KBM-7 (cell line): ENCODE results near the gene OVOL2.
"Not testable (repeated sequence)": the region's sequence is repeated elsewhere in the genome, so short reads cannot be mapped to it uniquely, and the experiment has no call there.

Experiments
- DNase-seq: peaks from one replicate; pipeline ENCODE4 v3.0.0-alpha.2; 2015
- in situ Hi-C: fragments of 300-500 bp; cut with MboI; formaldehyde crosslinking; loops from 2 replicates; pipeline ENCODE4 v1.14.3; 2020; ENCODE audit warnings: low sequenced_read_pairs, low pct_unique_long_range_greater_than_20kb, mixed read lengths

Gene OVOL2

DNA sequence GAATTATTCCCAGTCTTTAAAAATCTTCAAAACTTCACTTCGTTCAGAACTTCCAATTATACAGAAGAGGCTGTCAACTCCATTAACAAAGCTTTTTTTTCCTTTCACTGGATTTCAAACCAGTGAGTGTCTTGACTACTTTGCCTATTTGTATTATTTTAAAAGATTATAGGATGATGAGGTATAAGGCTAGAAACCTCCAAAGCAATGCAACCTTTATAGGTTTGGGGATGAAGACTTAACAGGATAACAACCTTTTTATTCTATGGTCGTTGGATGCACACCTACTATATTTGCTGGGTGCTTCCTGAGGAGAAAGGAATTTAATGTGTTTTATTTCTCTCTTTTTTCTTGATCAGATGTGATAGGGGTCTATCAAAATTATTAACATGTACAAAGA is 1.9 kb upstream of the OVOL2 start:
- in situ Hi-C loops = no loop called here
- no peak for DNase-seq

DNA sequence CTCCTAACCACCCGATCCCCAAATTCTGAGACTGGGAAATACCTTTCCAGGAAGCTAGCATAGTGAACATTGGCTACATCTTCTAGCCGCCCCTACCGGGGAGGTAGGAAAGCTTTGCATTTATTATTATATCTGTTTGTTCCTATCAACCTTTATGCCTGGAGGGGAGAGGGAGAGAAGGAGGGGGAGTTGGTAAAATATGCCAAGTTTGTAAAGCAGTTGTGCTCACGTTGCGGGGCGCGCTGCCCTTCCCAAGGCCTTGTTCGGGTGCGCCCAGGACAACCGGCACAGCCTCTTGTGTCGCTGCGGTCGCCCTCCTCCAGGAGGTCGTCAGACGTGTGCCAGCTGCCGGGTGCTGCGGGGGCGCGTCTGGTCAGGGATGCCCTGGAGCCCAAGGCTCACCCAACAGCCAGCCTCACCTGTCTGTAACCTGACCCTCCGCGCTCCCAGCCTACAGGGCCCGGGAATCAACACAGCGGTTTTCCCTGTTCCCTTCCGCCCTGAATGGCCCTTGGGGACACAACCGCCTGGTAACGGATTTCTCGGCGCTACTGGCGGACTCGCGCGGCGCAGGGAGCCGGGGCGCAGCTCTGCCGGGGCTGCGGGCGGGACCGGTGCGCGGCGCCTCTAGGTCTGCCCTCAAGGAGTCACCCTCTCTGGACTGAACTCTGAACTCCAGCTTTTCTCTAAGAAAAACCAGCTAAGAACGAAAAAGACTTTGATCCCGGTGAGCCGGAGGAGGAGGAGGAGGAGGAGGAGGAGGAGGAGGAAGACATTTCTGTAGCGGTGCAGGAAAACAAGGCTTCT is 1.1 kb upstream of the OVOL2 start:
- in situ Hi-C loops = no loop called here

GRCh38 chr20:18057994-18058349 is 256 bp upstream of the OVOL2 start:
- in situ Hi-C loops = no loop called here
- no peak for DNase-seq

More for the DNA sequence above, 1.1 kb upstream of the OVOL2 start:
- DNase-seq = peak; percentile 41

DNA sequence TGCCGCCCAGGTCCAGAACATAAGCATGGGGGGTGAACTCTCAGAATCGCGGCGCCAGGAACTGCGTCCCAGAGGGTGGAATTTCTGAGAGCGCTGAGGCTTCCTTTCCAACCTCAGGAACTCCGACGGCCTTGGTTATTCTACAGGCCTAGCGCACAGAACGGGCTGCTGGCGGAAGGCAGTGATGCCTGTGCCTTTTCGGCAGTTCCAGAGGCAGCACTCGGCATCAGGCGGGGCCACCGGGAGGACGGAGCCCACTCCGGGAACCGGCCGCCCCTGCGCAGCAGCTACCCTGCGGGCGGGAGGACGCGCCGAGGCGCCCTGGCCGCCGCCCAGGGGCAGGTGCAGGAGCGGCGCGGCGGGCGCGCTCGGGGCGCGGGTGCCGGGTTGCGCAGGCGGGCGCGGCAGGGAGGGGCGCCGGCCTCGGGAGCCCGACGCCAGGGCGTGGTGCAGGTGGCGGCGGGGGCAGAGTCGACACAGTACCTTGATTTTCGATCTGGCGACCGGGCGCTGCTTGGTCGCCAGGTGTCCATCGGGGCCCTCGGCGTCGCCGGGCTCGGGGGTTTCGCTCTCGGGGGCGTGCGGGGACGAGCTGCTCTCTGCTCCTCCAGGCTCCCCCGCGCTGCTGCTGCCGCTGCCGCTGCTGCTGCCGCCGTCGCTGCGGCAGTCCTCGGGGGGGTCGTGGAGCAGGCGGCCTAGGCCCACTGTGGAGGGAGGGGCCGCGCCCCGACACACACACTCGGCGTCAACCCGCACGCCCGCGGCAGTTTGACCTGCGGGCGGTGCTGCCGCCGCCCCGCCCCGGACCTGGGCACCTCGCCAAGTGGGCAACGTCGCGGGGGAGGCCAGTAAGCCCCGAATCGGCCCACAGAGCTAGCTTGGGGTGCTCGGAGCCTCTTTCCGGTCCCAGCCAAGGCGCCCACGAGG is 1.3 kb downstream of the OVOL2 start:
- in situ Hi-C loops = no loop called here
- DNase-seq = peak; percentile 16

GRCh38 chr20:18055261-18055660 is 2.5 kb downstream of the OVOL2 start:
- no peak for DNase-seq
- in situ Hi-C loops = no loop called here

DNA sequence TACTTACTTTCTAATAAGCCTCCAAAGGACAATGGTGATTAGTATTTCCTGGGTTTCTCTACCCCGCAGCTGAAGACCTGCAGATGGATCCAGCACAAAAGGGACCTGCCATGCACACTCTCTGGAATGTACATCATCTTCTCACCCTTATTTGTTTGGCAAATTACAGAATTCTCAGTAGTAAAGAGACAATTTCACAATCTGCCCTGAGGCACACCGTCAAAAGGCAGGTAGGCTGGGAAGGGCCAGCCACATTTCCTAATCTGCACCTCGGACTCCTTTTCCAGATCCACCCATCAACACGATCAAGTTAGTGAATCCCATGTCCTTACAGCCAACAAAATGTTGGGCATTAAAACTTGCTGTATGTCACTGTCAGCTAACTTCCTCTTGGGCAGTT is 4.9 kb downstream of the OVOL2 start:
- in situ Hi-C loops = no loop called here
- no peak for DNase-seq

DNA sequence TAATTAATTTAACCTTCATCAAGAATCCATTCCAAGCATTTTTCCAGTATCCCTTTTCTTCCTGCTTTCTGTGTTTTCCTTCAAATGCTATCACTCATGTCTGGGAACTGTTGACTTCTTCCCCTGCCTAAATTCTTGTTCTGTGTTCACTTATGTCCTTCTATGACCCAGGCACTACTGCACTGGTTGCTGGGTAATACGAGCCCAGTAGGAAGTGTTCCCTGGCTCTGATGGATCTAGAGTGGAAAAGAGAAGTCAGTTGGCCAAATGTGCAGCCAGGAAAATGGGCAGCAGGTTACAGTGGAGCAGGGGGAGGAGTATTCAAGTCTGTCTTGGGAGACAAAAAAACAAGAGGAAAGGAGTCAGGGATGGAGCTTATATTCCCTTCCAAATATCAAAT is 7.1 kb downstream of the OVOL2 start:
- DNase-seq = no peak
- in situ Hi-C loops = no loop called here

- peak; percentile 58 for DNase-seq
- in situ Hi-C loops = no loop called here
Measured at GRCh38 chr20:18048176-18048575, 9.5 kb downstream of the OVOL2 start.

DNA sequence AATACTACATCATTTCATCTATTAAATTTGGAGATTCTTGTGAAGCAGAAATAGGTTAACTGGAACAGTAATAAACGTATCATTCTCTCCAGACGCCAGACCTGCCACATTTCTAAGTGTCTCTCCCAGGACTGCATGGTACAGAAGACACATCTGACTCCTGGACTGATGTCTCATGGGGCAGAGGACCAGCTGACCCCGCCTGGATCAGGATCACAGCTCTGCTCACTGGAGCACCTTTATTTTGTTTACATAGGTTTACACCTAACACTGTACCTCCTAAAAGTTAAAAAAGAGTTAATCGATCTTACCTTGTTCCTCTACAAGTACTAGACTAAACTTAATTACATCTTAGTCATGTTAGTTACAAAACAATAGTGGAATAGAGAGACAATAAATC is 11.2 kb downstream of the OVOL2 start:
- in situ Hi-C loops = no loop called here
- no peak for DNase-seq

DNA sequence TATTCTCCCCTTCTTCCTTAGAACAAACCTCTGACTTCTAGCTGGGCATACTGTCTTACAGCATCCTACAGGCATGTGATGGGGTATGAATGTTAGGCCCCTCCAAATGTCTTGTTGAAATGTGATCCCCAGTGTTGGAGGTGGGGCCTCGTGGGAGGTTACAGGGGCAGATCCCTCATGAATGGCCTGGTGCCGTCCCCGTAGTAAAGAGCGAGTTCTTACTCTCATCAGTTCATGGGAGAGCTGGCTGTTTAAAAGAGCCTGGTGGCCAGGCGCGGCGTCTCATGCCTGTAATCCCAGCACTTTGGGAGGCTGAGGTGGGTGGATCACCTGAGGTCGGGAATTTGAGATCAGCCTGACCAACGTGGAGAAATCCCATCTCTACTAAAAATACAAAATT is 15.5 kb downstream of the OVOL2 start:
- in situ Hi-C loops = no loop called here

DNA sequence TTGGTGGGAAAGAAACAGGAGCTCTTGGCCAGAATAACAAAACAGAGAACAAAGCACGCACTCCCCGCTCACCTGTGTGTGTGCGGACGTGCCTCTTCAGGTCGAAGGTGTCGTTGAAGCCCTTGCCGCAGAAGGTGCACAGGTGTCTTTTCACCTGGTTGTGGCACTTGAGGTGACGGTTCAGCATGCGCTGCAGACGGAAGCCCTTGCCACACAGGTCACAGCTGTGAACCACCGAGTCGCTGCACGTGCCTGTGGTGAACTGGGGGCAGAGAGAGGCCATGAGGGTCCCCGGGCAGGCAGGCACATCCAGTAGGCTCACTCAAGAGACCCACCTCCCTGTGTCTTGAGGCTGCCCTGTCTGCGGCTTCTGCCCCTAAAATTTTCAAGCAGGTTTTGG is 16.3 kb downstream of the OVOL2 start:
- DNase-seq = no peak
- in situ Hi-C loops = no loop called here

More for the DNA sequence above, 15.5 kb downstream of the OVOL2 start:
- no peak for DNase-seq

- in situ Hi-C loops = no loop called here
Measured at GRCh38 chr20:18039063-18039462, 18.7 kb downstream of the OVOL2 start.

DNA sequence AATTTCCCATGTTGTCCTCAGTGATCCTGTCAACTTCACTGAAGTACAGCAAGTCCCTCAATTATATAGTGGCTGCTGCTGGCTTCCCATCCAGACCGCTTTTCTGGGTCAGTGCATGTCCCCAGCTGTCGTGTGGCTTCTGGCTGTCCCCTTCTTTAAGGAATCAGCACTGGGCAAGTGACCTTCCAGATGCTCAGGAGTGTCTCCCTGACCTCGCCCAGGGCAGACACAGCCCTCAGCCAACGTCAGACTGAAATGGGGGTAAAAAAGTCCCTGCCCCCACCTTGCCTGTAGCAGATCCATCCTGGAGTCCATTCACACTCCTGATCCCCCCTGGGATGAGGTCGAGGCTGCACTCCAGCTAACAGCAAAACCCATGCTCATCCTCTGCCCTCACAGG is 23.7 kb downstream of the OVOL2 start:
- in situ Hi-C loops = no loop called here

More at GRCh38 chr20:18039063-18039462, 18.7 kb downstream of the OVOL2 start:
- no peak for DNase-seq

DNA sequence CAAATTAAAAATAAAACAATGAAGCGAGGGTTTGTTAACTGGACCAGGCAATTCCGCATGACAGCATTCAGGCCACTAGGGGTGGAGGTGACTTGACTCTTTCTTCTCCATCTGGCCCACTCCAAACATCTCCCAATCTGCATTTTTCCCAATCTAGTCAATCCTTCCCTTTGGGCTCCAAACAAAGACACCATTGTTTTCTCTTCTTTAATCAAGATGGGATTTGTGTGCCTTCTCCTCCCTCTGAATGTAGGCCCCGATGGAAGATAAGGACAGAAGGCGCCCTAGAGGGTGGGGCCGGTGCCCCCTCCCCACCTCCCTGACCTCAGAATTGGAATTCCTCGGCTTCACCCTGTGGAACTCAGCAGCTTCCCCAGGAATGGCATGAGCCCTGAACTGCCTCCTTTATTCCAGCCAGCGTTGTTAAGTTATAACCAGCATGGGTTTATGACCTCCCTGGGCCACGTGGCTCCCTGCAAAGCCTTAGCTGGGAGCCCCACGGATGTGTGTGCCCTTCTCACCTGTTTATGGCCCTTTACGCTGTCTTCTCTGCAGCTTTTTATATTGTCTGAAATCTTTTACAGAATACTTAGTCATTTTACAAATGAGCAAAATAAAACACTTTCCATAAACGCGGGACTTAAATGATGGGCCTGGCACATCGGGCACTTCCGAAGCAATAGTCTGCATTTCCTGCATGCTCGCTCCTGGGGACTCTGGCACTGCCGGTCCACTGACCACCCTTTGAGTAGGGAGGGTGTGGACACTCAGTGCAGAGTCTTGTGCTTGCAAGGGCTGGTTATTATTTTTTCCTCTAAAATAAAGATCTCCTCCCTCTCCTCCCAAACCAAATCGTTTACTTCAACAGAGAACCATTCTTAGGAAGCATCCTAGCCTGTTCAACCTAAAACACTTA is 24.5 kb downstream of the OVOL2 start:
- DNase-seq = no peak
- in situ Hi-C loops = no loop called here

More for the DNA sequence above, 23.7 kb downstream of the OVOL2 start:
- no peak for DNase-seq

- in situ Hi-C loops = no loop called here
- no peak for DNase-seq
Measured at GRCh38 chr20:18031888-18032509, 25.7 kb downstream of the OVOL2 start.

DNA sequence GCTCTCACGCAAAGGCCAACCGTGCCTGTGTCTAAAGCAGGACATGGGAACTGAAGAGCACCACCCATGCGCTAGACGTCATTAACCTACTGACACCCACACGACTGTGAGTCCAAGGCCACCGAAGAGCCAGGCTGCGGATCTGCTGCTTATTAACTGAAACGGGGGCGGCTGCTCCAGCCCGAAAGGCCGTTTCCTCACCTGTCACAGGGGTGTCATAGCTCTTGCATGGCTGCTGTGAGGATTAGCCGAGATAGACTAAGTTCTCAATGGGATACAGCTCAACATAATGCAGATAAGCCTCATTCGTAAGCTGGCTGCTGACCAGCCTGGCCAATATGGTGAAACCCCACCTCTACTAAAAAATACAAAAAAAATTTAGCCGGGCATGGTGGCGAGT is 26.7 kb downstream of the OVOL2 start:
- in situ Hi-C loops = no loop called here
- no peak for DNase-seq

GRCh38 chr20:18030020-18030419 is 27.7 kb downstream of the OVOL2 start:
- DNase-seq = no peak

DNA sequence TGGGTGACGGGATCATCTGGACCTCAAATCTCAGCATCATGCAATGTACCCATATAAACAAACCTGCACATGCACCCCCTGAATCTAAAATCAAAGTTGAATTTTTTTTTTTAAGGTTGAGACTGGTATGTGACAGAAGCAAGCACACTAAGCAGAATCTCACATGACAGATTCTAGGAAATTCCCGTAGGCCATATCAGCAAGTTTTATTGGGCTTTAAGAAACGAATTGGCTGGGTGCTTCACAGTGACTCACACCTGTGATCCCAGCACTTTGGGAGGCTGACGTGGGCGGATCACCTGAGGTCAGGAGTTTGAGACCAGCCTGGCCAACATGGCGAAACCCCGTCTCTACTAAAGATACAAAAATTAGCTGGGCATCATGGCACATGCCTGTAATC is 30.7 kb downstream of the OVOL2 start:
- in situ Hi-C loops, DNase-seq: not testable (repeated sequence)

More at GRCh38 chr20:18030020-18030419, 27.7 kb downstream of the OVOL2 start:
- in situ Hi-C loops = no loop called here

GRCh38 chr20:18024606-18025127 is 33.0 kb downstream of the OVOL2 start:
- DNase-seq = no peak
- in situ Hi-C loops = no loop called here
